PC-3 (cell line): ENCODE results near the gene SERBP1.

Experiments used
- EZH2 ChIP-seq: fragments of 300-600 bp; sonication (generic); IDR thresholded peaks from one replicate; pipeline ENCODE4 v1.6.1; 2017; ENCODE audit warnings: antibody characterized with exemption, mild to moderate bottlenecking, low read length; ENCODE audit not compliant: unreplicated experiment
- TF ChIP-seq, protein P1 (sequence below): fragments of 300-600 bp; sonication (generic); conservative IDR thresholded peaks from 2 replicates; pipeline ENCODE4 v1.5.1; 2017; ENCODE audit warnings: antibody characterized with exemption, low read depth, mild to moderate bottlenecking, low read length

DNA sequence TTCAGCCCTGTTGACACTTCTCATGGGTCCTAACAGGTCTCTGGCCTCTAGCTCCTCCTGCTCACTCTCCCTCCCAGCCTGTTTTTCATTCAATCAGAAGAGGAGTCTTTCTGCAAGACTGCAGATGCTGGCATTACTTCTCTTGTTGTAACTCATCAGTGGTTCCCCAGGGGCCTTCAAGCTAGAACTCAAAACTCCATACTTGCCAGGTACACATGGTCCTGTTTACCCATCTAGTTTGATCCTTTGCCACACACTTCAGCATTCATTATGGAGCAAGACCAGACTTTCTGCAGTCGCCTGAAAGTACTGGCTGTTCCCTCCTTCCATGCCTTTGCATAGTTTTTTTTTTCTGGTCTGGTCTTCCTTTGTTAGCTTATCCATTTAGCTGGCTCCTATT is 47.9 kb downstream of the SERBP1 start:
- TF ChIP-seq, protein P1, sequence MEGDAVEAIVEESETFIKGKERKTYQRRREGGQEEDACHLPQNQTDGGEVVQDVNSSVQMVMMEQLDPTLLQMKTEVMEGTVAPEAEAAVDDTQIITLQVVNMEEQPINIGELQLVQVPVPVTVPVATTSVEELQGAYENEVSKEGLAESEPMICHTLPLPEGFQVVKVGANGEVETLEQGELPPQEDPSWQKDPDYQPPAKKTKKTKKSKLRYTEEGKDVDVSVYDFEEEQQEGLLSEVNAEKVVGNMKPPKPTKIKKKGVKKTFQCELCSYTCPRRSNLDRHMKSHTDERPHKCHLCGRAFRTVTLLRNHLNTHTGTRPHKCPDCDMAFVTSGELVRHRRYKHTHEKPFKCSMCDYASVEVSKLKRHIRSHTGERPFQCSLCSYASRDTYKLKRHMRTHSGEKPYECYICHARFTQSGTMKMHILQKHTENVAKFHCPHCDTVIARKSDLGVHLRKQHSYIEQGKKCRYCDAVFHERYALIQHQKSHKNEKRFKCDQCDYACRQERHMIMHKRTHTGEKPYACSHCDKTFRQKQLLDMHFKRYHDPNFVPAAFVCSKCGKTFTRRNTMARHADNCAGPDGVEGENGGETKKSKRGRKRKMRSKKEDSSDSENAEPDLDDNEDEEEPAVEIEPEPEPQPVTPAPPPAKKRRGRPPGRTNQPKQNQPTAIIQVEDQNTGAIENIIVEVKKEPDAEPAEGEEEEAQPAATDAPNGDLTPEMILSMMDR: no peak
- no peak for TF ChIP-seq EZH2
